PC-9 (cell line): ENCODE measurements around the gene GULP1.

Experiments used
- CTCF ChIP-seq: fragments of 200-600 bp; sonication (generic); conservative IDR thresholded peaks from 2 replicates; pipeline ENCODE4 v1.6.1; 2017; ENCODE audit warnings: mixed run types, antibody characterized with exemption, mild to moderate bottlenecking, moderate library complexity
- EZH2 ChIP-seq: fragments of 200-600 bp; sonication (generic); IDR thresholded peaks from 2 replicates; pipeline ENCODE4 v1.8.0; 2017; ENCODE audit warnings: antibody characterized with exemption, low read depth

DNA sequence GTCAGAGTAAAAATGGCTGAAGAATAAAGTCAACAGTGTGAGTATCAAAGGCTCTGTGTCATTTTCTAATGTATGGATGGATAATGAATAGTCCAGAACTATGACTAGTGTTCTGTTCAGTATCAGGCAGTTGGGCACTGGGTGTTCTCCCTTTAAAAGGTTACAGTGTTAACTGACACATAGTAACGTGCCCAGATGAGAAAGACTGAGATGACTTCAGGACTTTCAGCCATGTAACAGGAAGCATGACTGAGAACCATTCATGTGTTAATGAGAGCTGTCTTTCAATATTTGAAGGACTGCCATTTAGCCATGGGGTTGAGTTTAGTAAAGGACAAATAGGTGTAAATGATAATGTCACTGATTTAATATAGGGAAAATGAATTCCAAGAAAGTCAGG lies 187.1 kb downstream of the GULP1 start:
- TF ChIP-seq CTCF (no peak), EZH2 (no peak)
